HEK293T (cell line): Measurements from ENCODE around the gene SRPK1.
"Not testable (repeated sequence)": the region's sequence is repeated elsewhere in the genome, so short reads cannot be mapped to it uniquely, and the experiment has no call there.

Experiments used
- CTCF ChIA-PET: fragments of 350-600 bp; formaldehyde crosslinking; extraction: SDS; loops from one replicate; lab custom pipeline; 2021; ENCODE audit warnings: antibody characterized with exemption, inconsistent platforms; lab: Yijun Ruan, JAX
- POLR2A ChIA-PET: fragments of 350-600 bp; formaldehyde crosslinking; extraction: SDS; loops from one replicate; lab custom pipeline; 2020; ENCODE audit warnings: antibody characterized with exemption, inconsistent platforms; lab: Yijun Ruan, JAX
- DNase-seq: peaks from one replicate; pipeline ENCODE4 v3.0.0; 2012; ENCODE audit warnings: mixed read lengths; ENCODE audit errors: extremely low spot score
- ARNT ChIP-seq: fragments of 450-650 bp; IDR thresholded peaks from 2 replicates; pipeline ENCODE4 v1.6.1; 2017; ENCODE audit warnings: mild to moderate bottlenecking
- BHLHE40 ChIP-seq: fragments of 450-650 bp; IDR thresholded peaks from 2 replicates; pipeline ENCODE4 v1.6.1; 2016; ENCODE audit warnings: mild to moderate bottlenecking, moderate library complexity, borderline replicate concordance
- CTBP1 ChIP-seq: fragments of 450-650 bp; IDR thresholded peaks from 2 replicates; pipeline ENCODE4 v1.6.1; 2016; ENCODE audit warnings: borderline replicate concordance
- ELF4 ChIP-seq: fragments of 450-650 bp; IDR thresholded peaks from 2 replicates; pipeline ENCODE4 v1.6.1; 2017; ENCODE audit warnings: antibody characterized with exemption
- FOXA1 ChIP-seq: fragments of 450-650 bp; IDR thresholded peaks from 2 replicates; pipeline ENCODE4 v1.6.1; 2016; ENCODE audit warnings: mild to moderate bottlenecking
- FOXK2 ChIP-seq: fragments of 450-650 bp; IDR thresholded peaks from 2 replicates; pipeline ENCODE4 v1.6.1; 2016; ENCODE audit warnings: mild to moderate bottlenecking
- FOXM1 ChIP-seq: fragments of 450-650 bp; IDR thresholded peaks from 2 replicates; pipeline ENCODE4 v1.6.1; 2017; ENCODE audit warnings: mild to moderate bottlenecking, borderline replicate concordance
- HDGF ChIP-seq: fragments of 450-650 bp; IDR thresholded peaks from 2 replicates; pipeline ENCODE4 v1.6.1; 2017; ENCODE audit warnings: antibody characterized with exemption, borderline replicate concordance
- L3MBTL2 ChIP-seq: fragments of 450-650 bp; conservative IDR thresholded peaks from 2 replicates; pipeline ENCODE4 v1.6.1; 2016; ENCODE audit warnings: mild to moderate bottlenecking
- LEF1 ChIP-seq: fragments of 450-650 bp; IDR thresholded peaks from 2 replicates; pipeline ENCODE4 v1.6.1; 2017; ENCODE audit warnings: mild to moderate bottlenecking, borderline replicate concordance
- NFRKB ChIP-seq: fragments of 450-650 bp; IDR thresholded peaks from 2 replicates; pipeline ENCODE4 v1.6.1; 2016; ENCODE audit warnings: mild to moderate bottlenecking, moderate library complexity
- PKNOX1 ChIP-seq: fragments of 450-650 bp; IDR thresholded peaks from 2 replicates; pipeline ENCODE4 v1.6.1; 2016
- SP1 ChIP-seq: fragments of 450-650 bp; IDR thresholded peaks from 2 replicates; pipeline ENCODE4 v1.6.1; 2017
- SUZ12 ChIP-seq: fragments of 450-650 bp; IDR thresholded peaks from 2 replicates; pipeline ENCODE4 v1.6.1; 2016; ENCODE audit warnings: mild to moderate bottlenecking
- TARDBP ChIP-seq: fragments of 450-650 bp; IDR thresholded peaks from 2 replicates; pipeline ENCODE4 v1.6.1; 2016
- ZNF384 ChIP-seq: fragments of 450-650 bp; IDR thresholded peaks from 2 replicates; pipeline ENCODE4 v1.6.1; 2016

SRPK1 gene

GRCh38 chr6:35914536-35914935 is 6.4 kb downstream of the SRPK1 start:
- DNase-seq = no peak
- POLR2A ChIA-PET = no interaction called here
- TF ChIP-seq LEF1 (no peak), BHLHE40 (no peak), L3MBTL2 (no peak), HDGF (no peak), ARNT (no peak), FOXM1 (no peak)
- CTCF ChIA-PET = no interaction called here

DNA sequence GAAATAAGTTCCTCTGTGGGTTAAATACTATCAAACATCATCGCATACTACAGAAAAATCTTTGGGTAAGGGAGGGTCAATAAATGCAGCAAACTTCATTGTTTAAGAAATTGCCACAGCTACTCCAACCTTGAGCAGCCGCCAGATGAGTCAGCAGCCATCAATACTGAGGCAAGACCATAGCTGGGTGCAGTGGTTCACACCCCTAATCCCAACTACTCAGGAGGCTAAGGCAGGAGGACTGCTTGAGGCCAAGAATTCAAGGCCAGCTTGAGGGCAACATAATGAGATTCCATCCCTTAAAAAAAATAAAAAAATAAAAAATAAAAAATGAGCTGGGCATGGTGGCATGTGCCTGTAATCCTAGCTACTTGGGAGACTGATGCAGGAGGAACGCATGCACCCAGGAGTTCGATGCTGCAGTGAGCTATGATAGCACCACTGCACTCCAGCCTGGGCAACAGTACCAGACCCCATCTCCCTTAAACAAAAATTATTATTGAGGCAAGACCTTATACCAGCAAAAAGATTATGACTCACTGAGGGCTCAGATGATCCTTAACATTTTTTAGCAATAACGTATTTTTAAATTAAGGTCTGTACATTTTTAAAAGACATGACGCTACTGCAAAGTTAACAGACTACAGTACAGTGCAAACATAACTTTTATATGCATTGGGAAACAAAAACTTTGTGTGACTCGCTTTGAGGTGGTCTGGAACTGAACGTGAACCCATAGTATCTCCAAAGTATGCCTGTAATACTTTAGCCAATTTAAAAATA is 8.8 kb downstream of the SRPK1 start:
- TF ChIP-seq FOXA1 (no peak), PKNOX1 (no peak), SUZ12 (no peak)
- ChIA-PET CTCF (interaction anchor here (0.7 kb wide), 1 partner anchor 1481 kb away, joined by 4 read pairs; no protein-coding TSS in a partner anchor), POLR2A (interaction anchor here (0.8 kb wide), 1 partner anchor 9 kb away, joined by 3 read pairs; no protein-coding TSS in a partner anchor)
- DNase-seq = no peak

DNA sequence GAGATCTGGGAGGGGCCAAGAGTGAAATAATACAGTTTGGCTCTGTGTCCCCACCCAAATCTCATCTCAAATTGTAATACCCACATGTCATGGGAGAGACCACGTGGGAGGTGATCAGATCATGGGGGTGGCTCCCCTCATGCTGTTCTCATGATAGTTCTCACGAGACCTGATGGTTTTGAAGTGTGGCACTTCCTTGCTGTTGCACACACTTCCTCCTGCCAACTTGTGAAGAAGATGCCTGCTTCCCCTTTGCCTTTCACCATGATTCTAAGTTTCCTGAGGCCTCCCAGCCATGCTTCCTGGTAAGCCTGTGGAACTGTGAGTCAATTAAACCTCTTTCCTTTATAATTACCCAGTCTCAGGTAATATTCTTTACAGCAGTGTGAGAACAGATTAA is 11.3 kb downstream of the SRPK1 start:
- CTCF ChIA-PET, POLR2A ChIA-PET, DNase-seq: not testable (repeated sequence)

- DNase-seq, POLR2A ChIA-PET, CTCF ChIA-PET: not testable (repeated sequence)
These were observed 12.0 kb downstream of the SRPK1 start for GRCh38 chr6:35908753-35909401.

DNA sequence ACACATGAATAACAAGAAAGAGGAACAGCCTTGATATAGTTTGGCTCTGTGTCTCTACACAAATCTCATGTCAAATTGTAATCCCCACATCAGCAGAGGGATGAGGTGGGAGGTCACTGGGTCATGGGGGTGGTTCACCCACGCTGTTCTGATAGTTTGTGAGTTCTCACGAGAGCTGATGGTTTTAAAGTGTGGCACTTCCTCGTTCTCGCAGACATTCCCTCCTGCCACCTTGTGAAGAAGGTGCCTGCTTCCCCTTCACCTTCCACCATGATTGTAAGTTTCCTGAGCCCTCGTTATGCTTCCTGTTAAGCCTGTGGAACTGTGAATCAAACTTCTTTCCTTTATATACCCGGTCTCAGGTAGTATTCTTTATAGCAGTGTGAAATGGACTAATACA is 13.1 kb downstream of the SRPK1 start:
- no peak for DNase-seq
- ChIA-PET CTCF (interaction anchor here (0.7 kb wide), 1 partner anchor 355 kb away, joined by 3 read pairs; no protein-coding TSS in a partner anchor), POLR2A (no interaction called here)
- no peak for TF ChIP-seq ARNT

- ChIA-PET CTCF (no interaction called here), POLR2A (no interaction called here)
- DNase-seq = no peak
- TF ChIP-seq FOXM1 (no peak), SUZ12 (no peak), CTBP1 (no peak), ELF4 (no peak), FOXA1 (no peak), SP1 (no peak), HDGF (no peak), ZNF384 (no peak), LEF1 (no peak), PKNOX1 (no peak), L3MBTL2 (no peak), ARNT (no peak)
These were observed 14.4 kb downstream of the SRPK1 start for GRCh38 chr6:35906499-35906846.

DNA sequence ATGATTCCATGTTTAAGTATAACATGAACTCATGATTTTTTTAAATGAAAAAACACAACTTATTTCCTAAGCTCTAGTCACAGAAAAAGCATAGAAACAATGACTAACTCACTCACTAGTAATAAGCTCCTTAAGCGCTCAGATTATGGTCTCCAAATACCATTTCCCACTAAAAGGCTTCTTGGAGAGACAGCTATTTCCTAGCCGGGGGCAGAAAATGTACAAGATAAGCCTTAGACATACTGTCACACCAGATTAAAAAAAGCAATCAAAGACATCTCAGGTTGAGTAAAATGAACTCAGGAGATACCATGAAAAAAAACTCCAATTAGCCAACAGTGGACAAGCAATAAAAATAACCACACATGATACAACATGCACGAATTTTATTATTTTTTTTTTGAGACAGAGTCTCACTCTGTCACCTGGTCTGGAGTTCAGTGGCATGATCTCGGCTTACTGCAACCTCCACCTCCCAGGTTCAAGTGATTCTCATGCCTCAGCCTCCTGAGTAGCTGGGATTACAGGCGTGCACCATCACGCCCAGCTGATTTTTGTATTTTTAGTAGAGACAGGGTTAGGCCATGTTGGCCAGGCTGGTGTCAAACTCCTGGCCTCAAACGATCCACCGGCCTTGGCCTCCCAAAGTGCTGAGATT is 14.9 kb downstream of the SRPK1 start:
- TF ChIP-seq CTBP1 = no peak
- no peak for TF ChIP-seq LEF1
- TF ChIP-seq FOXA1 = no peak
- TF ChIP-seq FOXM1 = no peak
- TF ChIP-seq TARDBP = no peak
- no peak for TF ChIP-seq SUZ12
- no peak for TF ChIP-seq PKNOX1
- no peak for TF ChIP-seq ARNT
- TF ChIP-seq HDGF = no peak
- no peak for TF ChIP-seq ELF4
- no peak for TF ChIP-seq FOXK2
- no peak for TF ChIP-seq ZNF384
- no peak for TF ChIP-seq L3MBTL2
- no peak for TF ChIP-seq SP1
- TF ChIP-seq NFRKB = no peak
- no peak for TF ChIP-seq BHLHE40
- CTCF ChIA-PET = no interaction called here
- no peak for DNase-seq

More for the DNA sequence above, 14.9 kb downstream of the SRPK1 start:
- POLR2A ChIA-PET = no interaction called here
